ENCODE data around the gene GLT1D1.

The GLT1D1 gene

GRCh38 chr12:128916425-128916824 is 63.1 kb downstream of the GLT1D1 start:
- DNase-seq: no peak

GRCh38 chr12:128918481-128919260 is 65.4 kb downstream of the GLT1D1 start:
- DNase-seq: no peak

GRCh38 chr12:128920468-128920867 is 67.2 kb downstream of the GLT1D1 start:
- peak; percentile 9 for DNase-seq

- no peak for DNase-seq
These were observed 75.1 kb downstream of the GLT1D1 start for GRCh38 chr12:128928361-128928760.

GRCh38 chr12:128929057-128929456 is 75.8 kb downstream of the GLT1D1 start:
- no peak for DNase-seq

GRCh38 chr12:128930606-128931005 is 77.3 kb downstream of the GLT1D1 start:
- no peak for DNase-seq

GRCh38 chr12:128932521-128932920 is 79.2 kb downstream of the GLT1D1 start:
- DNase-seq: no peak

- DNase-seq: no peak
These were observed 79.8 kb downstream of the GLT1D1 start for GRCh38 chr12:128933039-128933438.

- DNase-seq: no peak
These were observed 80.6 kb downstream of the GLT1D1 start for GRCh38 chr12:128933926-128934325.

- no peak for DNase-seq
These were observed 85.6 kb downstream of the GLT1D1 start for GRCh38 chr12:128938886-128939285.

- DNase-seq: no peak
These were observed 87.0 kb downstream of the GLT1D1 start for GRCh38 chr12:128940090-128940888.

- no peak for DNase-seq
These were observed 87.7 kb downstream of the GLT1D1 start for GRCh38 chr12:128940974-128941373.

GRCh38 chr12:128942960-128943477 is 89.7 kb downstream of the GLT1D1 start:
- no peak for DNase-seq

GRCh38 chr12:128944956-128945355 is 91.7 kb downstream of the GLT1D1 start:
- no peak for DNase-seq

- no peak for DNase-seq
These were observed 93.9 kb downstream of the GLT1D1 start for GRCh38 chr12:128947209-128947608.

- no peak for DNase-seq
These were observed 95.8 kb downstream of the GLT1D1 start for GRCh38 chr12:128949086-128949485.

- DNase-seq: no peak
These were observed 98.2 kb downstream of the GLT1D1 start for GRCh38 chr12:128951448-128951847.

- no peak for DNase-seq
These were observed 103.5 kb downstream of the GLT1D1 start for GRCh38 chr12:128956755-128957154.

- DNase-seq: no peak
These were observed 106.6 kb downstream of the GLT1D1 start for GRCh38 chr12:128959901-128960300.

- DNase-seq: no peak
These were observed 108.1 kb downstream of the GLT1D1 start for GRCh38 chr12:128961308-128961902.

GRCh38 chr12:128961957-128962356 is 108.7 kb downstream of the GLT1D1 start:
- DNase-seq: no peak

- no peak for DNase-seq
These were observed 113.0 kb downstream of the GLT1D1 start for GRCh38 chr12:128966203-128966810.

- no peak for DNase-seq
These were observed 115.4 kb downstream of the GLT1D1 start for GRCh38 chr12:128968668-128969067.
